GM18907 (cell line): ENCODE results near the gene FHOD1.

Experiments used
- ATAC-seq: cut with Tn5 transposase; IDR thresholded peaks from one replicate; pipeline ENCODE4 v1.9.1; 2021; ENCODE audit warnings: mild to moderate bottlenecking, moderate library complexity; ENCODE audit not compliant: unreplicated experiment

Gene FHOD1

GRCh38 chr16:67193536-67193935 is 53.7 kb downstream of the FHOD1 start:
- ATAC-seq: no peak

DNA sequence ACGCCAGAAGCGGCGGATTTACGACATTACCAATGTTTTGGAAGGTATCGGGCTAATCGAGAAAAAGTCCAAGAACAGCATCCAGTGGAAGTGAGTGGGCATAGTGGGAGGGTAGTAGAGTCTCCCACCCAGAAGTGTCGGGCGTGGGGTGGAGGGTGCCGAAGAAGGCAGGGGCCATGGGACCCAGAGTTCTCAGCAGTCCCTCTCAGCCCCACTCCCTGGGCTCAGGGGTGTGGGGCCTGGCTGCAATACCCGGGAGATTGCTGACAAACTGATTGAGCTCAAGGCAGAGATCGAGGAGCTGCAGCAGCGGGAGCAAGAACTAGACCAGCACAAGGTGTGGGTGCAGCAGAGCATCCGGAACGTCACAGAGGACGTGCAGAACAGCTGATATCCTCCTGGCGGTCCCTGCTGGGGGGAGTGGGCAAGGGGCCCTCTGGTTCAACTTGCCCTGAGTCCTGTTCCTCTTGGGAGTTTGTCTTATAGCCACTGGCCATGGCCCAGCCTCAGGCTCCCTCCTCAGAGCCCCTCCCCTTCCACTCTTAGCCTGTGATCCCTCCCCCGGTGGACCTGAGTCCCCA is 54.4 kb downstream of the FHOD1 start:
- ATAC-seq: no peak

DNA sequence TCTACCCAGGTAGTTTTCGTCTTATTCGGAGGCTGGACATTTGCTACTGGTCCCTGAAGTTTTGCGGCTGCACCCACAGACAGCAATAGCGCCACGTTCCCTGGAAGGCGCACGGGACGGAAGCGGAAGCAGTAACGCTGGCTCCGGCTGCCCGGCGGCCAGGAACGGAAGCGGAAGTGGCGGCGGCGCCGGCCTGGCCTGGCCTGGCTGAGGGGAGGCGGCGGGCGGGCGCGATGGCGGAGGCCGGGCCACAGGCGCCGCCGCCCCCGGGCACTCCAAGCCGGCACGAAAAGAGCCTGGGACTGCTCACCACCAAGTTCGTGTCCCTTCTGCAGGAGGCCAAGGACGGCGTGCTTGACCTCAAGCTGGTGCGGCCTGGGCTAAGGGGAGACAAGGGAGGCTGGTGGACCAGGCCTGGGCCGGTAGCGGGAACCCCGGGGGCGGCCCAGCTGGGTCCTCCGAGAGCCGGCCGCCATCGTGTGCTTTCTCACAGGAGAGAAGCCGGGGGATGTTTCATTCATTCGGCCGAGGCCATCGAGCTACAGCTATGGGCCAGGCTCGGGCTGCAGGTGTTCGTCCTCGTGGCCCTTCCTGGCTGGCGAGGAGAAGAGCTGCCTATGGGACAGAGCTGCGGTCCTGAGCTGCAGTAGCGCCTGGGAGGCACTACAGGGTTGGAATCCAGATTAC is 55.1 kb downstream of the FHOD1 start, which contains the start of gene E2F4:
TSS of gene E2F4 (plus strand) at position 161 of the 687 bp plus-strand sequence. CDS start at position 234, 73 bp downstream.
- peak; percentile 84 for ATAC-seq

DNA sequence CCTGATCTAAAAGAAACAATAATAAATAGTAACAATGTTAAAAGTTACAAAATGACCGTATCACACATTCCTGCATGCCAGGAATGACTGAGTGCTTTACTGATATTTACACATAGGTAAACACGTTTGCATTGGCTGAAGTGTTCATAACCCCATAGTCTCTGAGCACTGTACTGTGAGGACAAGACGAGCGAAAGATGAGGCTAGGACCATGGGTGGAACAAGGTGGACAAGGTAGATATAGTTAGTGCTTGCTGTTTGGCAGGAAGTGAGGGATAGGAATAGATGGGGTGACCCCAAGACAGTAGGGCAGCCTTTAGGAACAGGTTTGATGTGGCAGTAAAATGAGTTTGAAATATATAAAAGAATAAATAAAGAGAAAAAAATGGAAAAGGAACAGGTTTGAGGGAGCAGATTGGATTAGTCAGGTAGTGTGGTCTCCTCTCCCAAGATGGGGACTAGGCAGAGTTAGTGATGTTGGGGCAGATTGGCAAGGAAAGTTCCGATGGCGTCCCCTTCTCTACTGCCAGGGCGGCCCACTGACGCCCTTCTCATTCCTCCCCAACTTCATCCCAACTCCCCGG is 55.8 kb downstream of the FHOD1 start:
- ATAC-seq: no peak

GRCh38 chr16:67190448-67191399 is 56.6 kb downstream of the FHOD1 start:
- ATAC-seq: no peak

GRCh38 chr16:67190041-67190440 is 57.2 kb downstream of the FHOD1 start, which contains the start of gene EXOC3L1:
TSS of gene EXOC3L1 (minus strand) at chr16:67190136. CDS start at chr16:67189676, 460 bp downstream.
- no peak for ATAC-seq

DNA sequence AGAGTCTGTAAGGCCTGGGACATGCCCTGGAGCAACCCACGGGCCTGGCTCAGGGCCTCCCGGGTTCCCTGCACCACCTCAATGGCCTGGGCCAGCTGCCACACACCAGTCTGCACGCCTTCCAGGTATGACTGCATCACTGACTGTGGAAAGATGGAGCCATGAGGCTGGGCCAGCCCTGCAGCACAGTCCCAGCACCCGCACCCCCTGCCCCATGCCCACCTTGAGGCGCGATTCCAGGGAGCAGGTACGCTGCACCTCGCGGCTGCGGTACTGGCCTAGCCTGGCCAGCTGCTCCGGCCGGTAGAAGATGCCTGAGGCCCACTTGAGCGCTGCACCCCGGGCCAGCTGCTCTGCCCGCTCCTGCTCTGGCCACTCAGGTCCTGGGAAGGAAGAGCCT is 58.5 kb downstream of the FHOD1 start:
- ATAC-seq: no peak

DNA sequence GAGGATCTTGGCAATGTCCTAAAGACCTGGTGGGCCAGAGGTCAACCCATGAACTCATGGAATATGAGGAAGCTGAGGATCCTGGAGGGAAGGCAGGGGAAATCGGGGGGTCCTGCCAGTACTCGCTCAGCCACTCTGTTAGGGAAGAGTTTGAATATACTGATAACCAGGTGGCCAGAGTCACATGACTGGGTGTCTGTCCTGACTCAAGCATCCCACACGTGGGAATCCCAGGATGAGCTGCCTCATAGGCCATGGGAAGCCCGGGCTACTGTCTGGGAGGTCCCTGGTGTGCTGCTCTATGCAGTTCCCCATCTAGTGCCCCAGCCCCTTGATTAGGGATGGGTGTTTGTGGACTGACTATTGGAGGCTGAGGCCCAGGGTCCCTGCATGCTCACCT is 59.0 kb downstream of the FHOD1 start:
- ATAC-seq: no peak

- no peak for ATAC-seq
Observed at GRCh38 chr16:67187175-67187890, 59.9 kb downstream of the FHOD1 start.

DNA sequence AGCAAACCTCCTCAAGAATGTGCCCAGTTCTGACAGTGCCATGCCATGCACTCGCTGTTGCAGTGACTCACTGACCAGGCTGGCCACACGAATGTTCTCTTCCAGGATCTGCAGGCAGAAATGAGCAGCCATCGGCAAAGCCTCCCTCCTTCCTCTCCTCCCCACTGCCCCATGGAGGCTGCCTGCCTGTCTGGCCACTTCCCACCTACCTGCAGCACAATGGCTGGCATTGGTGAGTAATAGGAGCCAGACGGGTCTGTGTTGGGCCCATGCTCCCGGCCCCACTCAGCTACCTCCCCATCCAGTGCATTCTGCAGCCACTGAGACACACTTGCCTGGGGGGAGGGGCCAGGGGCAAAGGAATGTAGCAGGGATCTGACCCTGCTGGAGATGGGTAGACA is 60.7 kb downstream of the FHOD1 start:
- no peak for ATAC-seq

GRCh38 chr16:67185651-67186134 is 61.6 kb downstream of the FHOD1 start:
- no peak for ATAC-seq

DNA sequence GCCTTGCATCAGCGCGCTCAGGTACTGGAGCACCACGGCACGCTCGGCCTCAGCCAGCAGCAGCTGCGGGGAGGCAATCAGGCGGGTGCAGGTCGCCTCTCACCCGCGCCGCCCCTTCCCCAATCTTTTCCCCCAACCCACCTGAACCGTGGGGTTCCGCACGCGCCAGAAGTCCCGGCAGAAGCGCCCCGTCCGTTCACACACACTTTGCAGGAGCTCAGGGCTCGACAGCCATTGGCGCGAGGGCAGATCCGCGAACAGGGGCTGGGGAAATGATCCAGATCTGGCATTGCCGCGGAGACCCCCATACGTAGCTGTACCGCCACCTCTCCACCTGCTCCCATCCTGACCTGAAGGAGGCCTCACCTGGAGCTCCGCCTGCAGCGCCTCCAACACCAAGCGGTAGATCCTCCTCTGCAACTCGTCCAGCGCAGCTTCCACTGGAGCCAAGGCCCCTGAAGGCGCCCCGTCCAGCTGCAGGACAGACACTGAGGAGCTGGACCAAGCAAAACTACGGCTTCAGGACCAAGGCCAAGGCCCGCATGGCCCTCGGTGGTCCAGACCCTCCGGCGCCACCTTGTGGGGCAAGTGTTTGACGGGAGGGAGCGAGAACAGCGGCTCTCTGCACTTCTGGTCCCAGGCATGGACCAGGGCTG is 62.2 kb downstream of the FHOD1 start:
- no peak for ATAC-seq

- peak; percentile 10 for ATAC-seq
Observed at GRCh38 chr16:67184453-67184994, 62.8 kb downstream of the FHOD1 start.

- ATAC-seq: peak; percentile 88
Observed at GRCh38 chr16:67183627-67184452, 63.4 kb downstream of the FHOD1 start, which contains the start of gene MATCAP1. TSS of gene MATCAP1 (minus strand) at chr16:67183963. CDS start at chr16:67180610, 3,353 bp downstream.

DNA sequence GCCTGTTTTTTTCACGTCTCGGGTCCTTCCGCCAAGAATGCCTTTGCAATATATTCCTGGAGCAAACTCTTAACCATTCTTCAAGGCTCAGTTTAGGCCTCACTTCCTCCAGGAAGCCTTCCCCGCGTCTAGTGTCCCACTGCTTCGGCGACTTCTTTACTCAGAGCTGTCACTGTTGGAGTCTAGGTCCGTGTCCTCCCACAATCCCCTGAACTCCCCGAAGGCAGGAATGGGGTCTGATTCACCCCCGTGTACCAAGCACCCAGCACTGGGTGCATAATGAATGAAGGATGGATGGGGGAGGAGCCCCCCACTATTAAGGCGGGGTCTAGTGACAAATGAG is 64.0 kb downstream of the FHOD1 start:
- no peak for ATAC-seq

DNA sequence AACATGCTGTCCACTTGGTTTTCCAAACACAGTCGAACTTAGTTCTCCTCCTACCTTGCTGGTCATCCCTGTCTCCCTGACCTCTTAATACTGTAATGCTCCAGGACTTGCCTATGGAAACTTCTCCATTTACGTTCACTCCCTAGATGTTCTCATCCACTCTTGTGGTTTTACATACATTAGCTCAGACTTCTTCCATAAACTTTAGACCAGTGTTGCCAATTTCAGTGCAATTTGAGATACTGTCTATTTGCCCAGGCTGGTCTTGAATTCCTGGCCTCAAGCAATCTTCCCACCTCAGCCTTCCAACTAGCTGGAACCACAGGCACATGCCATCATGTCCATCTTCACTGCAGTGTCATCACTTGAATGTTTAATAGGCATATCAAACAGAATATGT is 65.0 kb downstream of the FHOD1 start:
- ATAC-seq: no peak

DNA sequence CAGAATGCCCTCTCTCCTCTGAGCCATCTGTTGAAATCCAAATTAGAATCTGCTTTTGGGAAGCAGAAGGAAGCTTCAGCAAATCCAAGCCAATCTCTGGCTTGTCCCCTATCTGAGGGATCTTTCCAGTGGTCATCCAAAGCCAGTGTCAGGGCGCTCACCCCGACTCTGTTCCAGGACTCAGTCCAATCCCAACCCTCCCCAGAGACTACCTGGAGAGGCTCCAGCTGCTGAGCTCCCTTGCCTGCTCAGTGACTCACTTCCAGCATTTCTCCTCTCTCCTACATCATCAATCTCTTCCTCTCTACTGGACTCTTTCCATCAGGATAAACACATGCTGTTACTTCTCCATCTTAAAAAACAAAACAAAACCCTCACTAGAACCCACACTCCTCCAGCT is 65.9 kb downstream of the FHOD1 start:
- no peak for ATAC-seq

DNA sequence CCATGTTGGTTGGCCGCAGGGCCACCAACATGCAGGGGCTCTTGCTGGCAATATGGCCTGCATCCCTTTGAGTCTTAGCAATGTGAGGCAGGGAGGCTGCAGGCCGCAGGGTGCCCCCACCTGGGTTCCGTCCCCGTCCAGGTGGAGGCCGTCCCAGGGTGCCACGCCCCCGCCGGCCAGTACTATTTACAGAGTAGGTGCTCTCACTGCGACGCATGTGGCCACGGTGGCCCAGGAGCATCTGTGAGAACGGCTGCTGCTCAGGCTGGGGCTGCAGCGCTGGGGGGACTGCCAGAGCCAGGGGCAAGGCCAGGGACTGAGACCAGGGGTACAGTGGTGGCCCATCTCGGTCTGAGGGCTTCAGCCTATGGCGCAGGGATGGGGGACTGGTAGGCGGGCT is 67.1 kb downstream of the FHOD1 start:
- no peak for ATAC-seq
